Body of pancreas (tissue), 4 donors: ENCODE results near the gene BTNL9.

Source experiments
- POLR2A ChIP-seq, 3 donors: fragments of 450-650 bp; IDR thresholded peaks; one replicate each; pipeline ENCODE4 v1.6.1; 2016; ENCODE audit warnings: antibody characterized with exemption in 3 of 3, mild to moderate bottlenecking in 2 of 3
- TF ChIP-seq, protein P1 (sequence below), 7 experiments: fragments of 450-650 bp in 4 of 7; fragments of 200-600 bp in 3 of 7; sonication (generic) in 3 of 7; IDR thresholded peaks; one replicate each; pipeline ENCODE4 v1.5.1; 2016 to 2019; ENCODE audit warnings: antibody characterized with exemption in 7 of 7

DNA sequence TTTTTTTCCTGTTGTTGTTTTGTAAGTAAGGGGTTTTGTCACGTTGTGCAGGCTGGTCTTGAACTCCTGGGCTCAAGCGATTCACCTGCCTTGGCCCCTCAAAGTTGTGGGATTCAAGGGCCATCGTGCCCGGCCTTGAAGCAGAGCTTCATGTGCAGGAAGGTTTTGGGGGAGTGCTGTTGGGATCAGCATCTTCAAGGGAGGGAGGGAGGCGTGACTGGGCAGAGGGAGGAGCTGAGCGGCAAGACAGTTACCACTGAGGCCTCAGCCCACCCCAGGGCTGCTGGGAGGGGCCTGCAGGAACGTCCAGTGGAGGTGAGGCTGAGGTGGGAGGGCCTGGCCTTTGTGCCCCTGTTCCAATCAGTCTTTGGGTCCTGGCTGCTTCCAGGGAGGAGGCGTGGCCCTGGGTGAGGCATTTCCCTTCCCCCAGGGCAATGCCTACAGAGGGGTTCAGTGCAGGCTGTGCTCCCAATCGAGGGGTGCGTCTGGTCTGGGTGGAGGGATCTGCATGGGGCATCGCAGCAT, 69.5 kb downstream of the BTNL9 start:
- no peak for TF ChIP-seq POLR2A (IDR thresholded peaks at IDR 0.05)
- TF ChIP-seq, protein P1, sequence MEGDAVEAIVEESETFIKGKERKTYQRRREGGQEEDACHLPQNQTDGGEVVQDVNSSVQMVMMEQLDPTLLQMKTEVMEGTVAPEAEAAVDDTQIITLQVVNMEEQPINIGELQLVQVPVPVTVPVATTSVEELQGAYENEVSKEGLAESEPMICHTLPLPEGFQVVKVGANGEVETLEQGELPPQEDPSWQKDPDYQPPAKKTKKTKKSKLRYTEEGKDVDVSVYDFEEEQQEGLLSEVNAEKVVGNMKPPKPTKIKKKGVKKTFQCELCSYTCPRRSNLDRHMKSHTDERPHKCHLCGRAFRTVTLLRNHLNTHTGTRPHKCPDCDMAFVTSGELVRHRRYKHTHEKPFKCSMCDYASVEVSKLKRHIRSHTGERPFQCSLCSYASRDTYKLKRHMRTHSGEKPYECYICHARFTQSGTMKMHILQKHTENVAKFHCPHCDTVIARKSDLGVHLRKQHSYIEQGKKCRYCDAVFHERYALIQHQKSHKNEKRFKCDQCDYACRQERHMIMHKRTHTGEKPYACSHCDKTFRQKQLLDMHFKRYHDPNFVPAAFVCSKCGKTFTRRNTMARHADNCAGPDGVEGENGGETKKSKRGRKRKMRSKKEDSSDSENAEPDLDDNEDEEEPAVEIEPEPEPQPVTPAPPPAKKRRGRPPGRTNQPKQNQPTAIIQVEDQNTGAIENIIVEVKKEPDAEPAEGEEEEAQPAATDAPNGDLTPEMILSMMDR (IDR thresholded peaks at IDR 0.05) = no peak
